Tibial nerve (tissue), 4 donors: ENCODE results near the gene MROH8. TPM values are rescaled to one million over a fixed set of nuclear protein-coding genes. Genes with fewer than 3 reads are reported as not detected.

ENCODE experiments used
- DNase-seq, 2 donors: peaks; one replicate each; pipeline ENCODE4 v3.0.0-alpha.2; 2019; ENCODE audit warnings: low spot score in 2 of 2
- H3K27ac ChIP-seq, 4 donors: fragments of 200-600 bp; sonication (generic) in 3 of 4; one replicate each; pipeline ENCODE4 v1.5.1; 2017 to 2019; ENCODE audit warnings: mild to moderate bottlenecking in 1 of 4
- H3K27me3 ChIP-seq, 2 donors: fragments of 200-600 bp; sonication (generic) in 1 of 2; one replicate each; pipeline versions ENCODE4 v1.5.1 to v1.6.0; 2017 to 2019
- H3K36me3 ChIP-seq, 3 donors: fragments of 200-600 bp; sonication (generic); one replicate each; pipeline ENCODE4 v1.5.1; 2018 to 2019
- H3K4me1 ChIP-seq, 4 donors: fragments of 200-600 bp; sonication (generic) in 3 of 4; one replicate each; pipeline ENCODE4 v1.5.1; 2017 to 2019
- H3K4me3 ChIP-seq, 4 donors: fragments of 200-600 bp; sonication (generic) in 3 of 4; one replicate each; pipeline ENCODE4 v1.5.1; 2017 to 2019; ENCODE audit warnings: mild to moderate bottlenecking in 1 of 4, moderate library complexity in 1 of 4
- H3K9me3 ChIP-seq, 4 donors: fragments of 200-600 bp; sonication (generic) in 3 of 4; one replicate each; pipeline ENCODE4 v1.5.1; 2017 to 2019
- CTCF ChIP-seq, 5 experiments: fragments of 200-600 bp in 3 of 5; fragments of 450-650 bp in 2 of 5; sonication (generic) in 3 of 5; IDR thresholded peaks; one replicate each; pipeline ENCODE4 v1.5.1; 2016 to 2019; ENCODE audit warnings: antibody characterized with exemption in 5 of 5, mild to moderate bottlenecking in 3 of 5, moderate library complexity in 2 of 5
- EP300 ChIP-seq, 2 donors: sonication (generic); formaldehyde crosslinking; IDR thresholded peaks; one replicate each; pipeline ENCODE4 v1.6.1; 2017; ENCODE audit warnings: antibody characterized with exemption in 2 of 2, mild to moderate bottlenecking in 1 of 2
- POLR2A ChIP-seq, 2 donors: fragments of 450-650 bp; IDR thresholded peaks; one replicate each; pipeline ENCODE4 v1.6.1; 2017; ENCODE audit warnings: antibody characterized with exemption in 2 of 2, mild to moderate bottlenecking in 2 of 2, moderate library complexity in 2 of 2
- WGBS, 2 donors: methylation state at CpG; one replicate each; pipeline ENCODE4 v1.1.5; 2018; 5-methylcytosine and 5-hydroxymethylcytosine counted together
- total RNA-seq, 4 donors: library from RNA; depleted of rRNA; stranded (reverse); fragments of >200 nt; gene quantifications; one replicate each; pipeline ENCODE4 v1.1.0, GENCODE V29; 2016

Gene MROH8
- total RNA-seq, 4 donors from 2014 or later = 1.9 to 2.7 (median 2.4) TPM

GRCh38 chr20:37193226-37193625, 13.9 kb upstream of the MROH8 start:
- Histone ChIP-seq H3K4me1 (peaks cover 0 to 78% (median 15%) of the 10 kb centered on the region in 4 donors), H3K36me3 (peaks cover 0 to 23% (median 2%) of the 10 kb centered on the region in 3 donors), H3K27ac (peak overlapping the region in 2 of 4 donors; percentile 2 to 15), H3K9me3 (no peaks in the 10 kb centered on the region), H3K27me3 (no peaks in the 10 kb centered on the region), H3K4me3 (no peak overlapping the region)
- no peak for DNase-seq
- WGBS, 2 donors = 72 to 79% methylated on average over 3 of the region's 3 CpGs
- TF ChIP-seq CTCF (IDR thresholded peaks at IDR 0.05) (no peak), EP300 (IDR thresholded peaks at IDR 0.05) (no peak), POLR2A (IDR thresholded peaks at IDR 0.05) (no peak)

GRCh38 chr20:37192137-37192854, 12.9 kb upstream of the MROH8 start:
- H3K4me3 ChIP-seq = no peak overlapping the region
- H3K27ac ChIP-seq = peak overlapping the region in 3 of 4 donors; percentile 50 to 65 (median 54)
- no peaks in the 10 kb centered on the region for H3K27me3 ChIP-seq
- DNase-seq = peak; percentile 83 to 94
- peaks cover 0 to 77% (median 15%) of the 10 kb centered on the region in 4 donors for H3K4me1 ChIP-seq
- whole genome bisulfite sequencing, 2 donors = 21% methylated on average over 5 of the region's 5 CpGs
- TF ChIP-seq POLR2A (IDR thresholded peaks at IDR 0.05) = no peak
- TF ChIP-seq EP300 (IDR thresholded peaks at IDR 0.05) = peak; percentile 40 to 68
- peak; percentile 82 to 99 (median 87) for TF ChIP-seq CTCF (IDR thresholded peaks at IDR 0.05)
- H3K9me3 ChIP-seq = no peaks in the 10 kb centered on the region
- peaks cover 0 to 23% (median 2%) of the 10 kb centered on the region in 3 donors for H3K36me3 ChIP-seq

- TF ChIP-seq EP300 (IDR thresholded peaks at IDR 0.05) (no peak), CTCF (IDR thresholded peaks at IDR 0.05) (no peak)
- Histone ChIP-seq H3K27ac (peak overlapping the region in 1 of 4 donors; percentile 40), H3K4me1 (peaks cover 0 to 63% (median 15%) of the 10 kb centered on the region in 4 donors), H3K27me3 (no peaks in the 10 kb centered on the region), H3K9me3 (no peaks in the 10 kb centered on the region), H3K4me3 (no peak overlapping the region), H3K36me3 (peaks cover 0 to 30% (median 2%) of the 10 kb centered on the region in 3 donors)
- 70 to 73% methylated on average over 9 of the region's 9 CpGs for WGBS, 2 donors
- no peak for DNase-seq
These were observed 11.2 kb upstream of the MROH8 start for GRCh38 chr20:37190354-37191112.

GRCh38 chr20:37189416-37190016, 10.2 kb upstream of the MROH8 start:
- Histone ChIP-seq H3K27me3 (no peaks in the 10 kb centered on the region), H3K27ac (peak overlapping the region in 2 of 4 donors; percentile 18 to 40), H3K36me3 (peaks cover 0 to 40% (median 2%) of the 10 kb centered on the region in 3 donors), H3K9me3 (no peaks in the 10 kb centered on the region), H3K4me1 (peaks cover 0 to 55% (median 8%) of the 10 kb centered on the region in 4 donors), H3K4me3 (no peak overlapping the region)
- no peak for DNase-seq
- 60 to 63% methylated on average over 6 of the region's 6 CpGs for WGBS, 2 donors
- TF ChIP-seq POLR2A (IDR thresholded peaks at IDR 0.05) (no peak), CTCF (IDR thresholded peaks at IDR 0.05) (no peak), EP300 (IDR thresholded peaks at IDR 0.05) (no peak)
